Rectal smooth muscle tissue (tissue), 1 donor: Measurements from ENCODE around the gene KCNN3.

Experiments
- H3K27ac ChIP-seq: one replicate; pipeline ENCODE4 v1.7.0; 2013; ENCODE audit warnings: low read depth, low read length, inconsistent platforms
- H3K27me3 ChIP-seq: one replicate; pipeline ENCODE4 v1.7.0; 2013; ENCODE audit warnings: low read length; ENCODE audit not compliant: control insufficient read depth, insufficient read depth
- H3K36me3 ChIP-seq: one replicate; pipeline ENCODE4 v1.7.0; 2013; ENCODE audit warnings: low read length; ENCODE audit not compliant: control insufficient read depth, insufficient read depth
- H3K4me1 ChIP-seq: one replicate; pipeline ENCODE4 v1.7.0; 2013; ENCODE audit warnings: low read length; ENCODE audit not compliant: control insufficient read depth, insufficient read depth
- H3K4me3 ChIP-seq: one replicate; pipeline ENCODE4 v1.7.0; 2013; ENCODE audit warnings: low read length
- H3K9ac ChIP-seq: one replicate; pipeline ENCODE4 v1.7.0; 2013; ENCODE audit warnings: low read length

Gene KCNN3

GRCh38 chr1:154718566-154718965, 151.5 kb downstream of the KCNN3 start:
- Histone ChIP-seq H3K27ac (no peak overlapping the region), H3K27me3 (no peaks in the 10 kb centered on the region), H3K4me3 (no peak overlapping the region), H3K9ac (no peak overlapping the region), H3K36me3 (no peaks in the 10 kb centered on the region), H3K4me1 (peaks cover 3% of the 10 kb centered on the region)

GRCh38 chr1:154717528-154717924, 152.6 kb downstream of the KCNN3 start:
- H3K9ac ChIP-seq = no peak overlapping the region
- no peak overlapping the region for H3K4me3 ChIP-seq
- no peaks in the 10 kb centered on the region for H3K27me3 ChIP-seq
- H3K36me3 ChIP-seq = no peaks in the 10 kb centered on the region
- peaks cover 3% of the 10 kb centered on the region for H3K4me1 ChIP-seq
- no peak overlapping the region for H3K27ac ChIP-seq

DNA sequence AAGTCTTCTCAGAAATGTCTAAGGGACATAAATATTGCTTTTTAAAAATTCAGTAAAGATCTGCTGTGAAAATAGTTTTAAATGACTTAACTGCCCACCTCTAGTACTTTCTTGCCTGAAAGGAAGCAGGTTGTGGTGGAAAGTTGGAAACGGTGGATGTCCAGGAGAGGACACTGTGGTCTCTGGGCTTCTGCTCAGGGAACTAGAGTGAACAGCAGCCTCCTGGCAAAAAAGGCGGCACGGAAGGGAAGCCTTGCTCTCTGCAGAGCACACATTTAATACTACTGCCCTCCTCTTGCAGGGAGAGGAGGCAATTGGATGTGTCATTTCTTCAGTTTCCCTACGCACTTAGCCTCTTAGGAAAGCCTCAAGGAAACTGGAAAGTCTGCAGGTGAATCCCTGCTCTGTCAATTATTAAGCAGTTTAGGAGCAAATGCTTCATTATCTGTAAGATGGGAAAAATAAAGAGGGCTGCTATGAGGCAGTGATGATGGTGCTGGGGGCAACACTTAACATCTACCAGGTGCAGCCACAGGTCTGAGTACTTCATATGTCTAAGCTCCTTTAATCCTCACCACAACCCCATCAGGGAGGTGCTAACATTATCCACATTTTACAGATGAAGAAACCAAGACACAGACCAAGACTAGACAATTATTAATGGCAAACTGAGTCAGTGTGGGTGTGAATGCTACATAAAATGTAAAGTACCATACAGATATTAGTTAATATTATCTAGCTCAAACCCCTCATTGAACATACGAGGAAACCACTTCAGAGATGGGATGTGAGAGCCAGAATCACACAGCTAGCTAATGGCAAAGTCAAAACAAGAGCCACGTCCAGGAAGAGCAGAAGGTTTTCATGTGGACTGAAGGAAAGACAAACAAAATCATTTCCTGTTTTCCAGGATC, 153.2 kb downstream of the KCNN3 start:
- H3K4me1 ChIP-seq = peaks cover 3% of the 10 kb centered on the region

DNA sequence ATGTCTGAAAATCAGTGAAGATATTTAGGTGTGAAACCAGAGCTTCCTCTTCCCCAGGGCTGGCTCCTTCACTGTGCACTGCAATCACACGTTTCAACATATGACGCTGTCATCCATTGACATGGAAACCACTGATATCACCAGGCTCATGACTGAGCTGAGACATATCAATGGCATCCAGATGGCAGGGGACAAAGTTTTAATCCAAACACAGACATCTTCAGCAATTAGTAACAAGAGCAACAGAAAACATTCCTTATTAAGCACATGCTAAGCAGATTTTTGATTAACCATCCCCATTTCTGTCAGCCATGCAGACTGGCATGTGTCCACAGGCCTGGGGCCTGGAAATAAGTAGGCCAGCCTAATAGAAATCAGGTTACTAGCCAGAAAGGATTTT, 154.1 kb downstream of the KCNN3 start:
- Histone ChIP-seq H3K36me3 (no peaks in the 10 kb centered on the region), H3K27me3 (no peaks in the 10 kb centered on the region), H3K27ac (no peak overlapping the region), H3K4me1 (peaks cover 3% of the 10 kb centered on the region), H3K4me3 (no peak overlapping the region), H3K9ac (no peak overlapping the region)

More for the DNA sequence above, 153.2 kb downstream of the KCNN3 start:
- H3K4me3 ChIP-seq = no peak overlapping the region
- H3K36me3 ChIP-seq = no peaks in the 10 kb centered on the region
- H3K9ac ChIP-seq = no peak overlapping the region
- H3K27me3 ChIP-seq = no peaks in the 10 kb centered on the region
- H3K27ac ChIP-seq = no peak overlapping the region

DNA sequence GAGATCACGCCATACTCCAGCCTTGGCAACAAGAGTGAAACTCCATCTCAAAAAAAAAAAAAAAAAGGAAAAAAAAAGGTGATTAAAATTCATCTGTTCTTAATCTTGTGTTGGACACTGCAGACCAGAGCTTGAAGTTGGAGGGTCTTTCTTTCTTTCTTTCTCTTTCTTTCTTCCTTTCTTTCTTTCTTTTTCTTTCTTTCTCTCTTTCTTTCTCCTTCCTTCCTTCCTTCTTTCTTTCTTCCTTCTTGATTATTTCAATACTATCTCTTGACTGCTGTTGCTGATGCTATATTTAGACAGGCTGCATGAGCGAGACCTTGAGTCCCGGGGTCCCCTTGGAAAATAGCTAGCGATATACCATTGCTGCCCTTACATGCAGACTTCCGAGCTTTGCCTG, 154.7 kb downstream of the KCNN3 start:
- Histone ChIP-seq H3K27ac (no peak overlapping the region), H3K4me3 (no peak overlapping the region), H3K36me3 (no peaks in the 10 kb centered on the region), H3K9ac (no peak overlapping the region), H3K4me1 (peaks cover 3% of the 10 kb centered on the region), H3K27me3 (no peaks in the 10 kb centered on the region)

GRCh38 chr1:154714638-154715037, 155.4 kb downstream of the KCNN3 start:
- Histone ChIP-seq H3K27ac (no peak overlapping the region), H3K4me3 (no peak overlapping the region), H3K36me3 (no peaks in the 10 kb centered on the region), H3K27me3 (no peaks in the 10 kb centered on the region), H3K9ac (no peak overlapping the region), H3K4me1 (peaks cover 3% of the 10 kb centered on the region)

DNA sequence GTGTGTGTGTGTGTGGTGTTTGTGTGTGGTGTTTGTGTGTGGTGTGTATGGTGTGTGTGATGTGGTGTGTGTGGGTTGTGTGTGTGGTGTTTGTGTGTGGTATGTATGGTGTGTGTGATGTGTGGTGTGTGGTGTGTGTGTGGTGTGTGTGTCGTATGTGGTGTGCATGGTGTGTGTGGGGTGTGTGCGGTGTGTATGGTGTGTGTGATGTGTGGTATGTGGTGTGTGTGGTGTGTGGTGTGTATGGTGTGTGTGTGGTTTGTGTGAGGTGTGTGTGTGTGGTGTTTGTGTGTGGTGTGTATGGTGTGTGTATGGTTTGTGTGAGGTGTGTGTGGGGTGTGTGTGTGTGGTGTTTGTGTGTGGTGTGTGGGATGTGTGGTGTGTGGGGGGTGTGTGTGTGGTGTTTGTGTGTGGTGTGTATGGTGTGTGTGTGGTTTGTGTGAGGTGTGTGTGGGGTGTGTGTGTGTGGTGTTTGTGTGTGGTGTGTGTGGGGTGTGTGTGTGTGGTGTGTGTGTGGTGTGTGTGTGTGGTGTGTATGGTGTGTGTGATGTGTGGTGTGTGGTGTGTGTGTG, 155.9 kb downstream of the KCNN3 start:
- peaks cover 3% of the 10 kb centered on the region for H3K4me1 ChIP-seq
- H3K36me3 ChIP-seq = no peaks in the 10 kb centered on the region
- H3K4me3 ChIP-seq = no peak overlapping the region
- no peak overlapping the region for H3K9ac ChIP-seq
- no peaks in the 10 kb centered on the region for H3K27me3 ChIP-seq
- no peak overlapping the region for H3K27ac ChIP-seq

GRCh38 chr1:154713005-154713404, 157.1 kb downstream of the KCNN3 start:
- no peak overlapping the region for H3K27ac ChIP-seq
- no peaks in the 10 kb centered on the region for H3K36me3 ChIP-seq
- H3K4me3 ChIP-seq = no peak overlapping the region
- H3K27me3 ChIP-seq = no peaks in the 10 kb centered on the region
- H3K4me1 ChIP-seq = peaks cover 3% of the 10 kb centered on the region
- no peak overlapping the region for H3K9ac ChIP-seq

DNA sequence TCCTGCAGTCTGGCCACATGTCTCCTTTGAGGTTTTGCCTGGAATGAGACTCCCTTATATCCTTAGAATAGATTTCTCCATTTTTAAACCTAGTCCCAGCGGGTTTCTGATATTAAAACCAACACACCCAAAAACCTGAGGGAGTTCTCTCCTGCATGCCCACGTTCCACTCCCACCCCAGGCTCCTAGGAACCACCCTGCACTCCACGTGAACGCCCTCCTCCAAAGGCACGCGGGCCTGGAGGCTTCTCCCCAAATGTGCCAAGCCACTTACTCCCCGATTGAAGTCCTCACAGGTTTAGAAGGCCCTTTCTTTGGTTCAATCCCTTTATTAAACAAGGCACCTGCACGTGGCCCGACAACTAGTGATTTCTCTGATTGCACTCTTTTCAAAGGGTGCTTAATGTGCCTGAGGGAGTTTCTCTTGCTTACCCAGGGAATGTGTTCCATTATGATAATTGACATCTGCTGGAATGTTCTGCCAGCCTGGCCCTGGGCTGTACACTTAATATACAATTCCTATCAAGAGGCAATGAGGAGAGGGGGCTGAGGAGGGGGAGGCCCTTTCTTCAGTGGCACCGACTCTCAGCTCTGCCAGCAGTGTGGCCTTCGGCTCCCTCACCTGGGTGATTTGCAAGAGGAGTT, 157.8 kb downstream of the KCNN3 start:
- no peak overlapping the region for H3K27ac ChIP-seq
- H3K4me3 ChIP-seq = no peak overlapping the region
- no peaks in the 10 kb centered on the region for H3K36me3 ChIP-seq
- H3K27me3 ChIP-seq = no peaks in the 10 kb centered on the region
- peaks cover 3% of the 10 kb centered on the region for H3K4me1 ChIP-seq
- no peak overlapping the region for H3K9ac ChIP-seq

- Histone ChIP-seq H3K9ac (no peak overlapping the region), H3K4me1 (no peaks in the 10 kb centered on the region), H3K4me3 (no peak overlapping the region), H3K27ac (no peak overlapping the region), H3K36me3 (no peaks in the 10 kb centered on the region), H3K27me3 (no peaks in the 10 kb centered on the region)
These were observed 158.7 kb downstream of the KCNN3 start for GRCh38 chr1:154711416-154711815.

DNA sequence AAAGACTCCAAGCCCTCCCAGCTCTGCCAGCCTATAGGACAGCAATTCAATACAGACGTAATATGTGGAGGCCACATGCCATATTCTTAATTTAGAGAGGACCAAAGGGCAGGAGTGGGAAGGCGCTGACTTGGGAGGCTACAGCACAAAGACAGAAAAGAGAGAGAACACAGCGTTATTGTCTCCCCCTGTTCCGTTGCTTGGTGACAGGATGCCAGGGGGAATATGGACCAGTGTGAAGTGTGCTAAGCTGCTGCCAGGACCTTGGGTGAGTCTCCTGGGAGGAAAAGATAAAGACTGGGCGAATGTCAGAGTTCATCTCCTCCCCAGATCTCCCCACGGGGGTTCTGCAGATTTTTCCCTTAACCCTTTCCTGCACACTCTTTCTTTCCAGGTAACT, 160.0 kb downstream of the KCNN3 start:
- Histone ChIP-seq H3K36me3 (no peaks in the 10 kb centered on the region), H3K4me3 (no peak overlapping the region), H3K4me1 (no peaks in the 10 kb centered on the region), H3K9ac (no peak overlapping the region), H3K27ac (no peak overlapping the region), H3K27me3 (no peaks in the 10 kb centered on the region)

DNA sequence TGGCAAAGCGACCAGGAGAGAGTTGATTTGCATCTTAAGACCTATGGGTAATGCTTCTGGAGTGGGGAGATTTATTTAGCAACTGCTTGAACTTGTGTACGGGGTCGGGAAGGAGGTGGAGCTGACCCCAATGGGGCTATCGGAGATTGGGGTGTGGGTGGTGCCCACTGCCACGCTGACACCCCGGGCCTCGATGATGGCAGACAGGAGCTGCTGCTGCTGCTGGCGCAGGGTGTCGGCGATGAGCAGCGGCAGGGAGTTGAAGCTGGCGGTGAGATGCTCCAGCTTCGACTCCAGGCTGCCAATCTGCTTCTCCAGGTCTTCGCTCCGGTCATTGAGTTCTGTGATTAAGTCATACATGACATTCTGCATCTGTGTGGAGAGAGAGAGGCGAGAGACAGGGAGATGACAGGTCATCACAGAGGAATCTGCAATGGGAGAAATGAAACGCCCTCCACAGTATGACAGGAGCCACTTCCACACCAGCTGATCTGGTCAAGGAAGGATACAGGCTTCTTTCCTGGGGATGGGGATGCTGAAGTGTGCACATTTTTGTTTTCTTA, 162.1 kb downstream of the KCNN3 start:
- Histone ChIP-seq H3K36me3 (no peaks in the 10 kb centered on the region), H3K4me3 (no peak overlapping the region), H3K9ac (no peak overlapping the region), H3K27ac (no peak overlapping the region), H3K27me3 (no peaks in the 10 kb centered on the region), H3K4me1 (no peaks in the 10 kb centered on the region)
